ENCODE data around the gene DLAT.

Gene DLAT

GRCh38 chr11:112097734-112098528 lies 72.7 kb downstream of the DLAT start:
- Histone ChIP-seq H3K79me2 (ENCODE audit: low read length) (no peaks in the 10 kb centered on the region), H3K27me3 (ENCODE audit: low read depth, low read length) (no peaks in the 10 kb centered on the region), H3K27ac (ENCODE audit: low read length) (no peak overlapping the region), H3K4me3 (ENCODE audit: low read length) (no peak overlapping the region), H3K36me3 (replicated peaks; ENCODE audit: low read depth, low read length) (peaks cover 5% of the 10 kb centered on the region), H4K20me1 (ENCODE audit: insufficient read depth, low read length) (no peaks in the 10 kb centered on the region), H3K9ac (ENCODE audit: low read length) (no peak overlapping the region), H2AFZ (ENCODE audit: low read depth, low read length) (no peak overlapping the region), H3K9me3 (ENCODE audit: insufficient read depth, low read length) (no peaks in the 10 kb centered on the region), H3K4me1 (ENCODE audit: low read length) (no peaks in the 10 kb centered on the region), H3K4me2 (ENCODE audit: low read length) (no peak overlapping the region)
- no peak for TF ChIP-seq CTCF (IDR thresholded peaks at IDR 0.05; ENCODE audit: low read depth, low read length)

GRCh38 chr11:112100462-112100861 lies 75.3 kb downstream of the DLAT start:
- no peak overlapping the region for H3K4me2 ChIP-seq (ENCODE audit: low read length)
- no peak overlapping the region for H3K27ac ChIP-seq (ENCODE audit: low read length)
- no peaks in the 10 kb centered on the region for H3K27me3 ChIP-seq (ENCODE audit: low read depth, low read length)
- H3K9me3 ChIP-seq (ENCODE audit: insufficient read depth, low read length): no peaks in the 10 kb centered on the region
- H3K36me3 ChIP-seq (replicated peaks; ENCODE audit: low read depth, low read length): peaks cover 5% of the 10 kb centered on the region
- TF ChIP-seq EZH2phosphoT487 (IDR thresholded peaks at IDR 0.05; ENCODE audit: low read depth) (no peak), CTCF (IDR thresholded peaks at IDR 0.05; ENCODE audit: low read depth, low read length) (no peak)
- no peak overlapping the region for H2AFZ ChIP-seq (ENCODE audit: low read depth, low read length)
- no peak overlapping the region for H3K4me3 ChIP-seq (ENCODE audit: low read length)
- H4K20me1 ChIP-seq (ENCODE audit: insufficient read depth, low read length): no peaks in the 10 kb centered on the region
- H3K4me1 ChIP-seq (ENCODE audit: low read length): peaks cover 5% of the 10 kb centered on the region; the same call in 1 of the 2 replicates
- no peaks in the 10 kb centered on the region for H3K79me2 ChIP-seq (ENCODE audit: low read length)
- H3K9ac ChIP-seq (ENCODE audit: low read length): no peak overlapping the region

- no peak overlapping the region for H3K4me2 ChIP-seq (ENCODE audit: low read length)
- H3K9me3 ChIP-seq (ENCODE audit: insufficient read depth, low read length): no peaks in the 10 kb centered on the region
- no peak overlapping the region for H3K27ac ChIP-seq (ENCODE audit: low read length)
- H3K79me2 ChIP-seq (ENCODE audit: low read length): no peaks in the 10 kb centered on the region
- no peak overlapping the region for H2AFZ ChIP-seq (ENCODE audit: low read depth, low read length)
- H3K9ac ChIP-seq (ENCODE audit: low read length): no peak overlapping the region
- no peaks in the 10 kb centered on the region for H4K20me1 ChIP-seq (ENCODE audit: insufficient read depth, low read length)
- TF ChIP-seq CTCF (IDR thresholded peaks at IDR 0.05; ENCODE audit: low read depth, low read length) (no peak), EZH2phosphoT487 (IDR thresholded peaks at IDR 0.05; ENCODE audit: low read depth) (no peak)
- H3K4me1 ChIP-seq (ENCODE audit: low read length): peaks cover 5% of the 10 kb centered on the region; the same call in 1 of the 2 replicates
- H3K36me3 ChIP-seq (replicated peaks; ENCODE audit: low read depth, low read length): no peaks in the 10 kb centered on the region
- H3K4me3 ChIP-seq (ENCODE audit: low read length): no peak overlapping the region
- no peaks in the 10 kb centered on the region for H3K27me3 ChIP-seq (ENCODE audit: low read depth, low read length)
Observed at GRCh38 chr11:112103446-112103845, 78.2 kb downstream of the DLAT start.

GRCh38 chr11:112106070-112106469 lies 80.9 kb downstream of the DLAT start:
- TF ChIP-seq EZH2phosphoT487 (IDR thresholded peaks at IDR 0.05; ENCODE audit: low read depth) (no peak), CTCF (IDR thresholded peaks at IDR 0.05; ENCODE audit: low read depth, low read length) (no peak)
- no peak overlapping the region for H3K4me2 ChIP-seq (ENCODE audit: low read length)
- peaks cover 5% of the 10 kb centered on the region; the same call in 1 of the 2 replicates for H3K4me1 ChIP-seq (ENCODE audit: low read length)
- H3K27me3 ChIP-seq (ENCODE audit: low read depth, low read length): no peaks in the 10 kb centered on the region
- H3K36me3 ChIP-seq (replicated peaks; ENCODE audit: low read depth, low read length): no peaks in the 10 kb centered on the region
- no peaks in the 10 kb centered on the region for H4K20me1 ChIP-seq (ENCODE audit: insufficient read depth, low read length)
- H3K27ac ChIP-seq (ENCODE audit: low read length): no peak overlapping the region
- no peak overlapping the region for H3K9ac ChIP-seq (ENCODE audit: low read length)
- no peaks in the 10 kb centered on the region for H3K79me2 ChIP-seq (ENCODE audit: low read length)
- no peak overlapping the region for H3K4me3 ChIP-seq (ENCODE audit: low read length)
- H2AFZ ChIP-seq (ENCODE audit: low read depth, low read length): no peak overlapping the region
- H3K9me3 ChIP-seq (ENCODE audit: insufficient read depth, low read length): no peaks in the 10 kb centered on the region
